GM12878 (cell line): ENCODE measurements around the gene REP15. TPM values are rescaled to one million over a fixed set of nuclear protein-coding genes. Genes with fewer than 3 reads are reported as not detected.

Source experiments
- ATAC-seq: fragments of 200-7000 bp; cut with Tn5 transposase; 3 replicates; pipeline ENCODE4 v1.9.1; 2020; ENCODE audit warnings: mild to moderate bottlenecking, moderate library complexity
- BruUV-seq: library from RNA; stranded (reverse); fragments of 400-500 nt; replicated peaks from 2 replicates; lab custom pipeline; 2021; lab: Mats Ljungman, UMichigan
- CTCF ChIA-PET: fragments of 300-600 bp; sonication (Branson Sonifier 250); formaldehyde crosslinking; extraction: SDS; loops from one replicate; lab custom pipeline; 2021; ENCODE audit warnings: inconsistent platforms; lab: Yijun Ruan, JAX
- POLR2A ChIA-PET: fragments of 350-600 bp; formaldehyde crosslinking; extraction: SDS; loops from one replicate; lab custom pipeline; 2021; ENCODE audit warnings: inconsistent platforms; lab: Charles Lee
- RAD21 ChIA-PET: fragments of 300-600 bp; sonication (Branson Sonifier 250); formaldehyde crosslinking; loops from one replicate; lab custom pipeline; 2023; ENCODE audit warnings: antibody characterized with exemption; ENCODE audit not compliant: unreplicated experiment; lab: Charles Lee
- SMC1A ChIA-PET: fragments of 300-600 bp; sonication (Branson Sonifier 250); formaldehyde crosslinking; loops from one replicate; lab custom pipeline; 2023; ENCODE audit not compliant: unreplicated experiment, uncharacterized antibody; lab: Charles Lee
- DNase-seq: peaks from one replicate; pipeline ENCODE4 v3.0.0-alpha.2; 2011; ENCODE audit warnings: low read depth, low spot score
- FAIRE-seq: peaks from 3 replicates; lab custom pipeline; 2011; peaks lifted over from hg19 to GRCh38; lab: Jason Lieb, UNC
- H2AFZ ChIP-seq: 2 replicates; pipeline ENCODE4 v1.6.0; 2011; ENCODE audit warnings: low read depth, low read length, control low read depth; ENCODE audit not compliant: control insufficient read depth
- H3K27ac ChIP-seq: 2 replicates; pipeline ENCODE4 v1.5.1; 2011; ENCODE audit warnings: control low read depth; ENCODE audit not compliant: control insufficient read depth, insufficient read depth
- H3K27me3 ChIP-seq, 2 experiments: replicated peaks in 1 of 2; 2 replicates each; pipeline versions ENCODE4 v1.6.0 to v1.6.1; 2011; ENCODE audit warnings: low read length in 1 of 2; ENCODE audit not compliant: control insufficient read depth in 2 of 2, insufficient read depth in 2 of 2
- H3K36me3 ChIP-seq, 2 experiments: 2 replicates each; pipeline ENCODE4 v1.5.1; 2011; ENCODE audit warnings: low read length in 1 of 2; ENCODE audit not compliant: control insufficient read depth in 2 of 2, insufficient read depth in 2 of 2
- H3K4me1 ChIP-seq: 2 replicates; pipeline ENCODE4 v1.6.1; 2011; ENCODE audit warnings: mild to moderate bottlenecking, low read length, moderate library complexity, mixed read lengths; ENCODE audit not compliant: control insufficient read depth, insufficient read depth
- H3K4me2 ChIP-seq: 2 replicates; pipeline ENCODE4 v1.6.0; 2011; ENCODE audit warnings: control low read depth; ENCODE audit not compliant: control insufficient read depth, insufficient read depth
- H3K4me3 ChIP-seq: fragments of 200-600 bp; sonication (generic); 2 replicates; pipeline ENCODE4 v1.5.1; 2016
- H3K79me2 ChIP-seq: 2 replicates; pipeline ENCODE4 v1.6.0; 2011; ENCODE audit warnings: low read length; ENCODE audit not compliant: control insufficient read depth, insufficient read depth
- H3K9ac ChIP-seq: 2 replicates; pipeline ENCODE4 v1.8.0; 2011; ENCODE audit warnings: low read length, control low read depth, mixed read lengths; ENCODE audit not compliant: control insufficient read depth, insufficient read depth
- H3K9me3 ChIP-seq: replicated peaks from 3 replicates; pipeline ENCODE4 v1.5.1; 2011; ENCODE audit warnings: mild to moderate bottlenecking, low read length; ENCODE audit not compliant: control insufficient read depth, insufficient read depth
- H4K20me1 ChIP-seq: 2 replicates; pipeline ENCODE4 v1.6.0; 2011; ENCODE audit not compliant: control insufficient read depth, insufficient read depth
- CBX5 ChIP-seq: sonication (generic); IDR thresholded peaks from 2 replicates; pipeline ENCODE4 v1.6.1; 2016; ENCODE audit warnings: low read depth, moderate library complexity, mild to moderate bottlenecking, inconsistent platforms
- HDAC6 ChIP-seq: fragments of 200-600 bp; sonication (generic); IDR thresholded peaks from one replicate; pipeline ENCODE4 v1.8.0; 2017; ENCODE audit warnings: antibody characterized with exemption; ENCODE audit not compliant: unreplicated experiment
- MYB ChIP-seq: fragments of 150-350 bp; IDR thresholded peaks from 2 replicates; pipeline ENCODE4 v1.6.1; 2014; ENCODE audit warnings: mild to moderate bottlenecking, low read depth, low read length, borderline replicate concordance
- NFIC ChIP-seq: IDR thresholded peaks from 2 replicates; pipeline ENCODE4 v1.6.1; 2012; ENCODE audit warnings: low read depth, mild to moderate bottlenecking, inconsistent platforms, low read length, moderate library complexity
- NFXL1 ChIP-seq: fragments of 450-650 bp; IDR thresholded peaks from 2 replicates; pipeline ENCODE4 v1.6.1; 2017; ENCODE audit warnings: antibody characterized with exemption, mild to moderate bottlenecking, borderline replicate concordance
- PRDM15 ChIP-seq: fragments of 450-650 bp; formaldehyde crosslinking; IDR thresholded peaks from 2 replicates; pipeline ENCODE4 v1.4.0; 2020; ENCODE audit warnings: mild to moderate bottlenecking, moderate library complexity
- RCOR1 ChIP-seq: conservative IDR thresholded peaks from 2 replicates; pipeline ENCODE4 v1.6.1; 2012; ENCODE audit warnings: low read depth, low read length, improper control_type of control experiment
- TCF7 ChIP-seq: IDR thresholded peaks from 2 replicates; pipeline ENCODE4 v1.6.1; 2014; ENCODE audit warnings: antibody characterized with exemption, borderline replicate concordance
- ZBED1 ChIP-seq: IDR thresholded peaks from 2 replicates; pipeline ENCODE4 v1.6.1; 2016; ENCODE audit warnings: borderline replicate concordance
- ZZZ3 ChIP-seq: IDR thresholded peaks from 2 replicates; pipeline ENCODE4 v1.6.1; 2011; ENCODE audit warnings: low read depth; ENCODE audit not compliant: control insufficient read depth, insufficient read length
- WGBS: methylation state at CpG from one replicate; pipeline ENCODE4 v1.1.6; 2016; ENCODE audit warnings: low lambda C conversion rate; ENCODE audit not compliant: insufficient replicate concordance, insufficient coverage; ENCODE audit errors: missing lambda C conversion rate; 5-methylcytosine and 5-hydroxymethylcytosine counted together
- in situ Hi-C: fragments of 300-500 bp; cut with MboI; formaldehyde crosslinking; loops from 9 replicates; pipeline ENCODE4 v1.14.3; 2018; ENCODE audit warnings: mixed read lengths
- intact Hi-C: fragments of 100-400 bp; cut with micrococcal nuclease; formaldehyde crosslinking; loops from one replicate; pipeline ENCODE4 v1.14.2; 2022; ENCODE audit not compliant: unreplicated experiment
- polyA plus RNA-seq, 11 experiments: library from polyadenylated mRNA; depleted of rRNA in 4 of 11; unstranded in 6 of 11; stranded (reverse) in 5 of 11; fragments of >200 nt; fragmentation: Nextera tagmentation in 4 of 11; fragmentation: Illumina TruSeq in 1 of 11; extraction: Ambion mirVana in 4 of 11; extraction: Trizol in 1 of 11; gene quantifications; 1 replicate in 1 of 11; 2 replicates in 10 of 11; pipeline versions ENCODE4 v1.2.1 to v1.2.3, GENCODE V29; 2011 to 2016; ENCODE audit warnings: inconsistent platforms in 2 of 11, missing spikeins in 2 of 11, low read depth in 1 of 11
- total RNA-seq, 4 experiments: library from RNA; depleted of rRNA in 3 of 4; stranded (reverse); fragments of >200 nt in 3 of 4; fragmentation: Illumina TruSeq in 1 of 4; extraction: Trizol in 1 of 4; gene quantifications; 2 replicates each; pipeline versions ENCODE4 v1.2.1 to v1.2.3, GENCODE V29; 2013 to 2021
- TF ChIP-seq, protein P1 (sequence below): fragments of 450-650 bp; IDR thresholded peaks from 2 replicates; pipeline ENCODE4 v1.6.1; 2014; ENCODE audit warnings: mild to moderate bottlenecking
- TF ChIP-seq, protein P2 (sequence below): fragments of 450-650 bp; IDR thresholded peaks from 2 replicates; pipeline ENCODE4 v1.6.1; 2018; ENCODE audit warnings: borderline replicate concordance, mild to moderate bottlenecking; ENCODE audit not compliant: partially characterized antibody
- TF ChIP-seq, protein P3 (sequence below): IDR thresholded peaks from 2 replicates; pipeline ENCODE4 v1.6.1; 2011; ENCODE audit warnings: borderline replicate concordance, low read depth, mild to moderate bottlenecking, moderate library complexity, low read length; ENCODE audit not compliant: insufficient read depth, poor library complexity, severe bottlenecking

The REP15 gene
- total and polyA plus RNA-seq, 10 of the 15 experiments (the other 5 are each of a cell fraction or from before 2014, with no cell fraction given) = not detected

DNA sequence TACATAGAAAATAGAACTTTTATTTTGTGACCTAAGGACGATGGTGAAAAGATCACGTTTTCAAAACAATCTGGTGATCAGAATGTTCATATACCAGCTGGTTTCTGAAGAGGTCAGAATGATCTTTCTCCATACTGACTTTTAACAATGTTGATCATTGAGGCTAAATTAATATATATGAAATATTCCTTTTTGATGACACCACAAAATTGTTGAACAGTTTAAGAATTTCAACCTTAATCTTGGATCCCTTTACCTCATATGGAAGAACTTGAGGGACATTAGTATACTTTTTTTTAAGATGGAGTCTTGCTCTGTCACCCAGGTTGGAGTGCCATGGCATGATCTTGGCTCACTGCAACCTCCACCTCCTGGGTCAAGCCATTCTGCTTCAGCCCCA lies 2.8 kb upstream of the REP15 start (continued):
- no peak for TF ChIP-seq PRDM15
- TF ChIP-seq MYB = no peak
- TF ChIP-seq, all 136 proteins: peak for 0

DNA sequence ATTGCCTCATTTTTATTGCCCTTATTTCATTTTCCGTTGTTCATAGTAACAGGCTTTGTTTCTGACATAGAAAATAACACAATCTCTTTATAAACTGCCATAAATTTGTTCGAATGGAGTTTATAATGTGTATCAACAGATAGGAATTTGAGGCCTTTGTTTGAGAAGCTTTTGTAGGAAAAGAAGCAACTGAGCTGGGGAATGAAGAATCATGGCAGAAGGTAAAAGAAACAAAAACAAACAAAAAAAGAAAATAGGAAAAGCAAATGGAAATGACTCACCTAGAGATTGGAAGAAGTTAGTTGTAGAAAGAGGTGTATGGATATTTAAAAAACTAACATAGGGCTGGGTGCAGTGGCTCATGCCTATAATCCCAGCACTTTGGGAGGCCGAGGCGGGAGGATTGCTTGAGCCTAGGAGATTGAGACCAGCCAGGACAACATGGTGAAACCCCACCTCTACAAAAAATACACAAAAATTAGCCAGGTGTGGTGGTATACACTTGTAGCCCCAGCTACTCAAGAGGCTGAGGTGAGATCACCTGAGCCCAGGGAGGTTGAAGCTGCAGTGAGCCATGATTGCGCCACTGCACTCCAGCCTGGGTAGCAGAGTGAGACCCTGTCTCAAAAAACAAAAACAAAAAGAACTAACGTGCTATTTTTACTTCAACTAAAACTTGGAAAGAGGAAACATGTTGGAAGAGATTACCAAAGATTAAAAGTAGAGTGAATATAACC lies 523 bp upstream of the REP15 start:
- Histone ChIP-seq H4K20me1 (no peaks in the 10 kb centered on the region), H3K4me3 (no peak overlapping the region), H2AFZ (no peak overlapping the region), H3K27me3 (no peaks in the 10 kb centered on the region), H3K4me1 (no peaks in the 10 kb centered on the region), H3K36me3 (peaks cover 0 to 4% of the 10 kb centered on the region in 2 experiments; a peak in 2 of 4 replicates), H3K9me3 (no peaks in the 10 kb centered on the region), H3K9ac (no peak overlapping the region), H3K79me2 (no peaks in the 10 kb centered on the region), H3K4me2 (no peak overlapping the region), H3K27ac (no peak overlapping the region)
- no peak for FAIRE-seq
- POLR2A ChIA-PET = no interaction called here
- RAD21 ChIA-PET = no interaction called here
- intact Hi-C loops (no loop called here), in situ Hi-C loops (no loop called here)
- DNase-seq = no peak
- ATAC-seq = no peak
- WGBS = 78% methylated on average over 6 of the region's 6 CpGs
- BruUV-seq = no TSS peak
- no peak for TF ChIP-seq TCF7
- TF ChIP-seq, protein P1, sequence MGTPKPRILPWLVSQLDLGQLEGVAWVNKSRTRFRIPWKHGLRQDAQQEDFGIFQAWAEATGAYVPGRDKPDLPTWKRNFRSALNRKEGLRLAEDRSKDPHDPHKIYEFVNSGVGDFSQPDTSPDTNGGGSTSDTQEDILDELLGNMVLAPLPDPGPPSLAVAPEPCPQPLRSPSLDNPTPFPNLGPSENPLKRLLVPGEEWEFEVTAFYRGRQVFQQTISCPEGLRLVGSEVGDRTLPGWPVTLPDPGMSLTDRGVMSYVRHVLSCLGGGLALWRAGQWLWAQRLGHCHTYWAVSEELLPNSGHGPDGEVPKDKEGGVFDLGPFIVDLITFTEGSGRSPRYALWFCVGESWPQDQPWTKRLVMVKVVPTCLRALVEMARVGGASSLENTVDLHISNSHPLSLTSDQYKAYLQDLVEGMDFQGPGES = no peak
- TF ChIP-seq, protein P2, sequence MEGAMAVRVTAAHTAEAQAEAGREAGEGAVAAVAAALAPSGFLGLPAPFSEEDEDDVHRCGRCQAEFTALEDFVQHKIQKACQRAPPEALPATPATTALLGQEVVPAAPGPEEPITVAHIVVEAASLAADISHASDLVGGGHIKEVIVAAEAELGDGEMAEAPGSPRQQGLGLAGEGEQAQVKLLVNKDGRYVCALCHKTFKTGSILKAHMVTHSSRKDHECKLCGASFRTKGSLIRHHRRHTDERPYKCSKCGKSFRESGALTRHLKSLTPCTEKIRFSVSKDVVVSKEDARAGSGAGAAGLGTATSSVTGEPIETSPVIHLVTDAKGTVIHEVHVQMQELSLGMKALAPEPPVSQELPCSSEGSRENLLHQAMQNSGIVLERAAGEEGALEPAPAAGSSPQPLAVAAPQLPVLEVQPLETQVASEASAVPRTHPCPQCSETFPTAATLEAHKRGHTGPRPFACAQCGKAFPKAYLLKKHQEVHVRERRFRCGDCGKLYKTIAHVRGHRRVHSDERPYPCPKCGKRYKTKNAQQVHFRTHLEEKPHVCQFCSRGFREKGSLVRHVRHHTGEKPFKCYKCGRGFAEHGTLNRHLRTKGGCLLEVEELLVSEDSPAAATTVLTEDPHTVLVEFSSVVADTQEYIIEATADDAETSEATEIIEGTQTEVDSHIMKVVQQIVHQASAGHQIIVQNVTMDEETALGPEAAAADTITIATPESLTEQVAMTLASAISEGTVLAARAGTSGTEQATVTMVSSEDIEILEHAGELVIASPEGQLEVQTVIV = no peak
- TF ChIP-seq, protein P3, sequence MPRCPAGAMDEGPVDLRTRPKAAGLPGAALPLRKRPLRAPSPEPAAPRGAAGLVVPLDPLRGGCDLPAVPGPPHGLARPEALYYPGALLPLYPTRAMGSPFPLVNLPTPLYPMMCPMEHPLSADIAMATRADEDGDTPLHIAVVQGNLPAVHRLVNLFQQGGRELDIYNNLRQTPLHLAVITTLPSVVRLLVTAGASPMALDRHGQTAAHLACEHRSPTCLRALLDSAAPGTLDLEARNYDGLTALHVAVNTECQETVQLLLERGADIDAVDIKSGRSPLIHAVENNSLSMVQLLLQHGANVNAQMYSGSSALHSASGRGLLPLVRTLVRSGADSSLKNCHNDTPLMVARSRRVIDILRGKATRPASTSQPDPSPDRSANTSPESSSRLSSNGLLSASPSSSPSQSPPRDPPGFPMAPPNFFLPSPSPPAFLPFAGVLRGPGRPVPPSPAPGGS = no peak
- TF ChIP-seq ZBED1 = no peak
- TF ChIP-seq RCOR1 = no peak
- TF ChIP-seq NFIC = no peak
- TF ChIP-seq NFXL1 = no peak
- TF ChIP-seq CBX5 = no peak
- no peak for TF ChIP-seq HDAC6
- TF ChIP-seq ZZZ3 = no peak
- SMC1A ChIA-PET = interaction anchor here (1.0 kb wide), 1 partner anchor 235 kb away, joined by 3 read pairs; no protein-coding TSS in a partner anchor
- CTCF ChIA-PET = no interaction called here
